NCI-H146 treated with DMSO at 0.1 percent for 48 hours (cell line): Measurements from ENCODE around the gene IRF5.

ENCODE experiments used
- DNase-seq: peaks from one replicate; lab custom pipeline; 2025; ENCODE audit not compliant: unreplicated experiment; lab: John Stamatoyannopoulos, UW

Gene IRF5

GRCh38 chr7:128919881-128920799, 17.6 kb upstream of the IRF5 start:
- DNase-seq: no peak

GRCh38 chr7:128920913-128921582, 16.7 kb upstream of the IRF5 start:
- no peak for DNase-seq

GRCh38 chr7:128921866-128922440, 15.8 kb upstream of the IRF5 start:
- no peak for DNase-seq

GRCh38 chr7:128922496-128923410, 15.0 kb upstream of the IRF5 start:
- DNase-seq: peak; percentile 42

GRCh38 chr7:128923411-128923800, 14.3 kb upstream of the IRF5 start:
- no peak for DNase-seq

GRCh38 chr7:128924707-128925588, 12.8 kb upstream of the IRF5 start:
- DNase-seq: no peak

- DNase-seq: no peak
These were observed 9.4 kb upstream of the IRF5 start for GRCh38 chr7:128928159-128928813.

GRCh38 chr7:128928882-128929788, 8.6 kb upstream of the IRF5 start:
- no peak for DNase-seq

- DNase-seq: no peak
These were observed 6.4 kb upstream of the IRF5 start for GRCh38 chr7:128931190-128931798.

GRCh38 chr7:128931965-128932861, 5.5 kb upstream of the IRF5 start:
- no peak for DNase-seq

GRCh38 chr7:128932862-128933179, 4.9 kb upstream of the IRF5 start:
- DNase-seq: no peak

- DNase-seq: no peak
These were observed 4.4 kb upstream of the IRF5 start for GRCh38 chr7:128933180-128933891.

- DNase-seq: no peak
These were observed 3.1 kb upstream of the IRF5 start for GRCh38 chr7:128934361-128935341.

GRCh38 chr7:128935342-128935730, 2.4 kb upstream of the IRF5 start:
- DNase-seq: no peak

- no peak for DNase-seq
These were observed 929 bp upstream of the IRF5 start for GRCh38 chr7:128936798-128937197.
